Hypothalamus (tissue), 51 donors: ENCODE data around the gene EIF4G2.
"Not testable (repeated sequence)": the region's sequence is repeated elsewhere in the genome, so short reads cannot be mapped to it uniquely, and the experiment has no call there.

Experiments used
- DNase-seq, 51 donors: peaks; one replicate each; lab custom pipeline; 2025; lab: John Stamatoyannopoulos, UW

The EIF4G2 gene

GRCh38 chr11:10808553-10809372 is at the start of gene EIF4G2:
EIF4G2 (minus strand) TSS chr11:10808926.
- peak; percentile 71 to 100 (median 98) for DNase-seq

GRCh38 chr11:10857709-10858438 is 49.1 kb upstream of the EIF4G2 start, which contains the start of gene ZBED5:
ZBED5 (minus strand) TSS chr11:10858053; CDS start chr11:10854945, 3,108 bp downstream.
- DNase-seq = peak; percentile 76 to 98 (median 96)

GRCh38 chr11:10857459-10857708 is 48.7 kb upstream of the EIF4G2 start:
- peak in 8 of 51 donors; percentile 23 to 78 (median 52) for DNase-seq

GRCh38 chr11:10856689-10857458 is 48.1 kb upstream of the EIF4G2 start:
- peak in 10 of 51 donors; percentile 14 to 80 (median 45) for DNase-seq

GRCh38 chr11:10855295-10855694 is 46.6 kb upstream of the EIF4G2 start:
- DNase-seq = no peak

- DNase-seq = no peak
Observed at GRCh38 chr11:10847960-10848860, 39.5 kb upstream of the EIF4G2 start.

GRCh38 chr11:10846660-10847059 is 37.9 kb upstream of the EIF4G2 start:
- DNase-seq = no peak

- DNase-seq = no peak
Observed at GRCh38 chr11:10845589-10845988, 36.9 kb upstream of the EIF4G2 start.

- DNase-seq = no peak
Observed at GRCh38 chr11:10844796-10845195, 36.1 kb upstream of the EIF4G2 start.

GRCh38 chr11:10844356-10844755 is 35.6 kb upstream of the EIF4G2 start:
- DNase-seq = no peak

GRCh38 chr11:10838881-10839280 is 30.2 kb upstream of the EIF4G2 start:
- no peak for DNase-seq

- no peak for DNase-seq
Observed at GRCh38 chr11:10838083-10838482, 29.4 kb upstream of the EIF4G2 start.

- not testable (repeated sequence) for DNase-seq
Observed at GRCh38 chr11:10836884-10837283, 28.2 kb upstream of the EIF4G2 start.

GRCh38 chr11:10829139-10829538 is 20.4 kb upstream of the EIF4G2 start:
- no peak for DNase-seq

- DNase-seq = no peak
Observed at GRCh38 chr11:10828402-10828801, 19.7 kb upstream of the EIF4G2 start.

- no peak for DNase-seq
Observed at GRCh38 chr11:10824888-10825287, 16.2 kb upstream of the EIF4G2 start.

- DNase-seq = no peak
Observed at GRCh38 chr11:10823152-10823579, 14.4 kb upstream of the EIF4G2 start.

GRCh38 chr11:10822491-10822890 is 13.8 kb upstream of the EIF4G2 start:
- DNase-seq = not testable (repeated sequence)

- no peak for DNase-seq
Observed at GRCh38 chr11:10818594-10818993, 9.9 kb upstream of the EIF4G2 start.

- DNase-seq = no peak
Observed at GRCh38 chr11:10813945-10814344, 5.2 kb upstream of the EIF4G2 start.
